ENCODE results near the gene OXLD1.

The OXLD1 gene

GRCh38 chr17:81652906-81653771, 13.3 kb downstream of the OXLD1 start:
- H3K4me3 ChIP-seq = peak overlapping the region; percentile 50 to 69 (median 58)
- H3K4me2 ChIP-seq = peak overlapping the region; percentile 95 to 99 (median 99)
- no peaks in the 10 kb centered on the region for H4K20me1 ChIP-seq
- H3K9me3 ChIP-seq (replicated peaks in 1 of 11) = peaks cover 19 to 24% (median 20%) of the 10 kb centered on the region in 11 experiments
- H3K27ac ChIP-seq = peak overlapping the region; percentile 68 to 88 (median 81)
- H3K36me3 ChIP-seq = peaks cover 0 to 5% (median 0%) of the 10 kb centered on the region in 11 experiments; a peak in 1 of 22 replicates
- H3K9ac ChIP-seq = peak overlapping the region; percentile 70 to 85 (median 79)
- no peaks in the 10 kb centered on the region for H3K27me3 ChIP-seq
- no peak for TF ChIP-seq Cebpa-rat (IDR thresholded peaks at IDR 0.05)
- H3K4me1 ChIP-seq = peaks cover 46 to 69% (median 63%) of the 10 kb centered on the region in 10 experiments

GRCh38 chr17:81651692-81652091, 14.7 kb downstream of the OXLD1 start:
- no peak overlapping the region for H3K9ac ChIP-seq
- H3K27ac ChIP-seq = no peak overlapping the region

DNA sequence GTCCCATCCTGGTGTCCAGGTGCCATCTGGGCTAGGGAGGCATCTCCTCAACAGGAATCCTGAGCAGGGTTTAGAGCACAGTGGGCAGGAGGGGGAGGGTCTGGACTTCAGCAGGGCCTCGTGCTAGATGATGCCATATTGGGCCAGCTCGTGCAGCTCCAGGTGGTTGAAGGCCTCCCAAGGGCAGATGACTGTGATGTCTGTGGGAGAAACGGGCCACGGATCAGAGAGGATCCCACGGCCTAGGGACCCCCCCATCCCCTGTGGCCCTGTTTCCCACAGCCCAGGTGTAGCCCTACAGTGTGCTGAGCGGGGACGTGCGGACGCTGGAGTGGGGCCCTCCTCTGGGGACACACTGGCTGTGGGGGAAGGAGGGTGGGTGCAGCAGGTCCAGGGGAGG, 15.5 kb downstream of the OXLD1 start:
- Histone ChIP-seq H3K4me2 (peak overlapping the region in 5 of 11 experiments; percentile 28 to 54 (median 53); a peak in 9 of 22 replicates), H3K4me3 (no peak overlapping the region), H3K9ac (peak overlapping the region in 1 of 11 experiments; percentile 23; a peak in 1 of 22 replicates), H3K36me3 (peaks cover 0 to 5% (median 0%) of the 10 kb centered on the region in 11 experiments; a peak in 1 of 22 replicates), H3K27ac (no peak overlapping the region; a peak in 1 of 22 replicates), H4K20me1 (no peaks in the 10 kb centered on the region), H3K27me3 (no peaks in the 10 kb centered on the region), H3K9me3 (replicated peaks in 1 of 11) (peaks cover 19 to 28% (median 24%) of the 10 kb centered on the region in 11 experiments), H3K4me1 (peaks cover 30 to 52% (median 46%) of the 10 kb centered on the region in 10 experiments)
- no peak for TF ChIP-seq Cebpa-rat (IDR thresholded peaks at IDR 0.05)

More at GRCh38 chr17:81651692-81652091, 14.7 kb downstream of the OXLD1 start:
- Histone ChIP-seq H3K27me3 (no peaks in the 10 kb centered on the region), H3K4me1 (peaks cover 37 to 60% (median 54%) of the 10 kb centered on the region in 10 experiments), H3K9me3 (replicated peaks in 1 of 11) (peaks cover 19 to 28% (median 24%) of the 10 kb centered on the region in 11 experiments), H4K20me1 (no peaks in the 10 kb centered on the region), H3K4me3 (no peak overlapping the region), H3K36me3 (peaks cover 0 to 5% (median 0%) of the 10 kb centered on the region in 11 experiments; a peak in 1 of 22 replicates), H3K4me2 (peak overlapping the region in 8 of 11 experiments; percentile 18 to 54 (median 35); a peak in 11 of 22 replicates)
- TF ChIP-seq Cebpa-rat (IDR thresholded peaks at IDR 0.05) = no peak

- H3K9ac ChIP-seq = no peak overlapping the region
- H3K36me3 ChIP-seq = peaks cover 0 to 5% (median 0%) of the 10 kb centered on the region in 11 experiments; a peak in 1 of 22 replicates
- no peaks in the 10 kb centered on the region for H3K27me3 ChIP-seq
Observed at GRCh38 chr17:81648707-81649085, 17.7 kb downstream of the OXLD1 start.

DNA sequence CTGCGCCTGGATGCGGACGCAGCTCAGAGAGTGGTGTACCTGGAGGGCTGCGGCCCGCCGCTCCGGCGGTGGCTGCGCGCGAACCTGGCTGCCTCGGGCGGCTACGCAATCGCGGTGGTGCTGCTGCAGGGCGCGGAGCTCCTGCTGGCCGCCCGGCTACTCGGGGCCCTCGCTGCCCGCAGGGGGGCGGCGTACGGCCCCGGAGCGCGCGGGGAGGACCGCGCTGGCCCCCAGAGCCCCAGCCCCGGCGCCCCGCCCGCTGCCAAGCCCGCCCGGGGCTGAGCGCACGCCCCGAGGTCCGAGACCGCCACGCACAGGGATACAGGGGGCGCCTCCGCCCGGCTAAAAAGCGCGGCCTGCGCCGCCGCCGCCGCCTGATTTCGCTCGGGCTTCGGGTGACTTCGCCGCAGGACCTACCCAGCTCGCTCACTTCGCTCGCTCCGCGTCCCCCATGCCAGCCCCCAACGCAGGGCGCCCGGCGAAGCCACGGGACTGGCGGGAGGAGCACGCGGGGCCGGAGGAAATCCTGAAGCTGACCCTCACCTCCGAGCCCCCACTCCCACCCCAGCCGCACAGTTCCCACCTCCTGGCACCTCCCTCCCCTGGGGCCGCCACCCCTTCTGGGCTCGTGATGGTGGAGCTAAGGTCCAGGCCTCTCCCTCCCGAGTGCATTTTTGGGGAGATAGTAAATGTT, 18.2 kb downstream of the OXLD1 start:
- Histone ChIP-seq H3K27me3 (no peaks in the 10 kb centered on the region), H3K36me3 (peaks cover 0 to 5% (median 0%) of the 10 kb centered on the region in 11 experiments; a peak in 1 of 22 replicates), H3K9ac (no peak overlapping the region), H3K9me3 (replicated peaks in 1 of 11) (peaks cover 19 to 28% (median 24%) of the 10 kb centered on the region in 11 experiments), H3K4me2 (no peak overlapping the region), H3K4me1 (peaks cover 24 to 45% (median 39%) of the 10 kb centered on the region in 10 experiments), H3K4me3 (no peak overlapping the region), H3K27ac (no peak overlapping the region), H4K20me1 (no peaks in the 10 kb centered on the region)
- TF ChIP-seq Cebpa-rat (IDR thresholded peaks at IDR 0.05) = no peak

More at GRCh38 chr17:81648707-81649085, 17.7 kb downstream of the OXLD1 start:
- Histone ChIP-seq H4K20me1 (no peaks in the 10 kb centered on the region), H3K4me2 (no peak overlapping the region), H3K9me3 (replicated peaks in 1 of 11) (peaks cover 19 to 28% (median 24%) of the 10 kb centered on the region in 11 experiments), H3K4me1 (peaks cover 29 to 50% (median 45%) of the 10 kb centered on the region in 10 experiments), H3K4me3 (no peak overlapping the region), H3K27ac (no peak overlapping the region)
- no peak for TF ChIP-seq Cebpa-rat (IDR thresholded peaks at IDR 0.05)

DNA sequence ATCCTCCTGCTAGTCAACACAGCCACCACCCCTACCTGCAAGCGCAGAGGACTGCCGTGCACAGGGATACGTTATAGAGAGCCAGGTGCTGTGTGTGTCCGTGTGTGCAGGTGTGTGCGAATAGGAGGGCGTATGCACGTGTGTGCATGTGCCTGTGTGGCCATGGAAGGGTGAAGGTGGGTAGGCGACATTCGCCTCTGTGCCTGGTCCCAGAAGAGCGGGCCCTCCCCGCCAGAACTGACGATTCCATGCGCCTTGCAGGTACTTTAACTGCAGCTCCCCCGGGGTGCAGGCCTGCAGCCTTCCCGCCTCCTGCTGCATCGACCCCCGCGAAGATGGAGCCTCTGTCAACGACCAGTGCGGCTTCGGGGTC, 18.8 kb downstream of the OXLD1 start:
- TF ChIP-seq Cebpa-rat (IDR thresholded peaks at IDR 0.05) = no peak
- H3K9me3 ChIP-seq (replicated peaks in 1 of 11) = peaks cover 19 to 28% (median 24%) of the 10 kb centered on the region in 11 experiments
- H3K36me3 ChIP-seq = peaks cover 0 to 5% (median 0%) of the 10 kb centered on the region in 11 experiments; a peak in 1 of 22 replicates
- H3K27ac ChIP-seq = no peak overlapping the region
- no peak overlapping the region for H3K4me2 ChIP-seq
- peaks cover 18 to 40% (median 34%) of the 10 kb centered on the region in 10 experiments for H3K4me1 ChIP-seq
- no peak overlapping the region for H3K4me3 ChIP-seq
- no peak overlapping the region for H3K9ac ChIP-seq
- H4K20me1 ChIP-seq = no peaks in the 10 kb centered on the region
- no peaks in the 10 kb centered on the region for H3K27me3 ChIP-seq

GRCh38 chr17:81646869-81647600, 19.4 kb downstream of the OXLD1 start:
- H3K4me2 ChIP-seq = no peak overlapping the region

More at GRCh38 chr17:81646869-81647600, 19.4 kb downstream of the OXLD1 start:
- Histone ChIP-seq H3K36me3 (peaks cover 0 to 5% (median 0%) of the 10 kb centered on the region in 11 experiments; a peak in 1 of 22 replicates), H3K4me3 (no peak overlapping the region), H3K9ac (no peak overlapping the region), H4K20me1 (no peaks in the 10 kb centered on the region), H3K4me1 (peaks cover 16 to 37% (median 35%) of the 10 kb centered on the region in 10 experiments), H3K27me3 (no peaks in the 10 kb centered on the region), H3K9me3 (replicated peaks in 1 of 11) (peaks cover 19 to 28% (median 24%) of the 10 kb centered on the region in 11 experiments), H3K27ac (no peak overlapping the region)
- no peak for TF ChIP-seq Cebpa-rat (IDR thresholded peaks at IDR 0.05)
